HEK293 (cell line): ENCODE data around the gene TIRAP.

Source experiments
- CTCF ChIA-PET: fragments of 350-600 bp; formaldehyde crosslinking; extraction: SDS; loops from one replicate; lab custom pipeline; 2021; ENCODE audit warnings: antibody characterized with exemption; lab: Yijun Ruan, JAX
- POLR2A ChIA-PET: fragments of 300-600 bp; formaldehyde crosslinking; extraction: SDS; loops from one replicate; lab custom pipeline; 2020; ENCODE audit warnings: antibody characterized with exemption, inconsistent platforms; lab: Yijun Ruan, JAX
- H3K27ac ChIP-seq: fragments of 200-500 bp; sonication (Bioruptor generic); 2 replicates; pipeline ENCODE4 v1.5.1; 2014; ENCODE audit warnings: low read depth, low read length, control low read depth, inconsistent platforms; ENCODE audit errors: extremely low read depth
- H3K36me3 ChIP-seq, 2 experiments: fragments of 200-500 bp in 1 of 2; sonication (Bioruptor generic) in 1 of 2; 1 replicate in 1 of 2; 2 replicates in 1 of 2; pipeline ENCODE4 v1.5.1; 2014 to 2017; ENCODE audit warnings: inconsistent platforms in 2 of 2, low read length in 2 of 2; ENCODE audit not compliant: control insufficient read depth in 2 of 2, insufficient read depth in 1 of 2
- H3K4me1 ChIP-seq: fragments of 200-500 bp; sonication (Bioruptor generic); 2 replicates; pipeline ENCODE4 v1.5.1; 2014; ENCODE audit warnings: mild to moderate bottlenecking, low read length, inconsistent platforms; ENCODE audit not compliant: control insufficient read depth, insufficient read depth
- H3K4me3 ChIP-seq: 2 replicates; pipeline ENCODE4 v1.5.1; 2011; ENCODE audit warnings: low read depth, mild to moderate bottlenecking, control low read depth, low read length, moderate library complexity
- H3K9me3 ChIP-seq: fragments of 200-500 bp; sonication (Bioruptor generic); 2 replicates; pipeline ENCODE4 v1.5.1; 2014; ENCODE audit warnings: low read depth, low read length, inconsistent platforms; ENCODE audit not compliant: control insufficient read depth, insufficient read depth
- EGR2 ChIP-seq: fragments of 450-650 bp; formaldehyde crosslinking; IDR thresholded peaks from 2 replicates; pipeline ENCODE4 v1.5.1; 2016; ENCODE audit warnings: low read depth, missing biosample characterization, missing genetic modification characterization
- GLI4 ChIP-seq: fragments of 450-650 bp; formaldehyde crosslinking; IDR thresholded peaks from 2 replicates; pipeline ENCODE4 v1.5.1; 2016; ENCODE audit warnings: missing biosample characterization, missing genetic modification characterization
- GLIS1 ChIP-seq: fragments of 450-650 bp; formaldehyde crosslinking; IDR thresholded peaks from 2 replicates; pipeline ENCODE4 v1.5.1; 2016; ENCODE audit warnings: missing biosample characterization, missing genetic modification characterization
- IKZF3 ChIP-seq: fragments of 450-650 bp; IDR thresholded peaks from 2 replicates; pipeline ENCODE4 v1.5.0; 2018; ENCODE audit warnings: missing biosample characterization, mild to moderate bottlenecking, missing genetic modification characterization, moderate library complexity
- KLF10 ChIP-seq: fragments of 450-650 bp; IDR thresholded peaks from 2 replicates; pipeline ENCODE4 v1.5.1; 2018; ENCODE audit warnings: missing biosample characterization, mild to moderate bottlenecking, missing genetic modification characterization
- KLF9 ChIP-seq: fragments of 450-650 bp; formaldehyde crosslinking; IDR thresholded peaks from 2 replicates; pipeline ENCODE4 v1.5.1; 2016; ENCODE audit warnings: missing biosample characterization, missing genetic modification characterization, low read depth
- PRDM1 ChIP-seq: fragments of 450-650 bp; formaldehyde crosslinking; IDR thresholded peaks from 2 replicates; pipeline ENCODE4; 2016; ENCODE audit warnings: missing biosample characterization, missing genetic modification characterization
- PRDM4 ChIP-seq: fragments of 450-650 bp; formaldehyde crosslinking; IDR thresholded peaks from 2 replicates; pipeline ENCODE4 v1.5.1; 2017; ENCODE audit warnings: missing biosample characterization, missing genetic modification characterization
- REST ChIP-seq: fragments of 450-650 bp; formaldehyde crosslinking; IDR thresholded peaks from 2 replicates; pipeline ENCODE4 v1.5.1; 2016; ENCODE audit warnings: missing biosample characterization, missing genetic modification characterization
- ZIC2 ChIP-seq: fragments of 450-650 bp; formaldehyde crosslinking; IDR thresholded peaks from 2 replicates; pipeline ENCODE4 v1.5.1; 2016; ENCODE audit warnings: missing biosample characterization, missing genetic modification characterization
- ZNF133 ChIP-seq: fragments of 450-650 bp; formaldehyde crosslinking; IDR thresholded peaks from 2 replicates; pipeline ENCODE4 v1.5.1; 2016; ENCODE audit warnings: missing biosample characterization, missing genetic modification characterization
- ZNF350 ChIP-seq: fragments of 450-650 bp; formaldehyde crosslinking; IDR thresholded peaks from 2 replicates; pipeline ENCODE4 v1.5.0; 2017; ENCODE audit warnings: missing biosample characterization, mild to moderate bottlenecking, missing genetic modification characterization
- ZNF37A ChIP-seq: fragments of 450-650 bp; IDR thresholded peaks from 2 replicates; pipeline ENCODE4 v1.5.1; 2018; ENCODE audit warnings: missing biosample characterization, missing genetic modification characterization
- ZNF510 ChIP-seq: fragments of 450-650 bp; formaldehyde crosslinking; IDR thresholded peaks from 2 replicates; pipeline ENCODE4 v1.5.1; 2018; ENCODE audit warnings: mild to moderate bottlenecking, missing genetic modification characterization, missing biosample characterization; ENCODE audit not compliant: insufficient replicate concordance
- ZNF548 ChIP-seq: fragments of 450-650 bp; formaldehyde crosslinking; IDR thresholded peaks from 2 replicates; pipeline ENCODE4 v1.5.1; 2016; ENCODE audit warnings: missing biosample characterization, missing genetic modification characterization
- ZNF549 ChIP-seq: fragments of 450-650 bp; IDR thresholded peaks from 2 replicates; pipeline ENCODE4 v1.5.1; 2018; ENCODE audit warnings: missing biosample characterization, missing genetic modification characterization, mild to moderate bottlenecking, inconsistent platforms, moderate library complexity
- ZNF670 ChIP-seq: fragments of 450-650 bp; formaldehyde crosslinking; IDR thresholded peaks from 2 replicates; pipeline ENCODE4 v1.5.1; 2016; ENCODE audit warnings: missing biosample characterization, missing genetic modification characterization, low read depth
- ZNF830 ChIP-seq: fragments of 450-650 bp; IDR thresholded peaks from 2 replicates; pipeline ENCODE4 v1.5.0; 2018; ENCODE audit warnings: missing biosample characterization, missing genetic modification characterization, low read depth, mild to moderate bottlenecking, moderate library complexity

The TIRAP gene

GRCh38 chr11:126329644-126330211, 46.8 kb downstream of the TIRAP start:
- H3K4me3 ChIP-seq = no peak overlapping the region
- CTCF ChIA-PET = interaction anchor here (0.7 to 1.1 kb wide), 2 partner anchors 11 to 896 kb away, joined by 3 to 4 read pairs; no protein-coding TSS in a partner anchor
- POLR2A ChIA-PET = no interaction called here
- TF ChIP-seq ZNF549 (no peak), ZNF133 (tag by site-specific recombination) (no peak), IKZF3 (tag by site-specific recombination) (no peak), ZNF37A (no peak), ZNF510 (no peak), GLIS1 (tag by site-specific recombination) (no peak), ZNF670 (no peak)
- H3K27ac ChIP-seq = no peak overlapping the region
- no peaks in the 10 kb centered on the region for H3K36me3 ChIP-seq
- no peaks in the 10 kb centered on the region for H3K4me1 ChIP-seq
- H3K9me3 ChIP-seq = no peaks in the 10 kb centered on the region

GRCh38 chr11:126331286-126331685, 48.4 kb downstream of the TIRAP start:
- TF ChIP-seq EGR2 (tag by site-specific recombination) (no peak), ZNF830 (tag by site-specific recombination) (no peak), ZIC2 (tag by site-specific recombination) (no peak), KLF9 (no peak), PRDM1 (tag by site-specific recombination) (no peak)
- CTCF ChIA-PET = no interaction called here
- POLR2A ChIA-PET = no interaction called here
- Histone ChIP-seq H3K9me3 (no peaks in the 10 kb centered on the region), H3K36me3 (no peaks in the 10 kb centered on the region), H3K4me3 (no peak overlapping the region), H3K4me1 (no peaks in the 10 kb centered on the region), H3K27ac (no peak overlapping the region)

GRCh38 chr11:126332221-126332711, 49.4 kb downstream of the TIRAP start:
- no peaks in the 10 kb centered on the region for H3K36me3 ChIP-seq
- CTCF ChIA-PET = no interaction called here
- POLR2A ChIA-PET = no interaction called here

More at GRCh38 chr11:126332221-126332711, 49.4 kb downstream of the TIRAP start:
- TF ChIP-seq GLI4 (tag by site-specific recombination) (no peak), REST (tag by site-specific recombination) (no peak), ZNF548 (tag by site-specific recombination) (no peak), KLF10 (tag by site-specific recombination) (no peak), PRDM4 (no peak), ZNF350 (tag by site-specific recombination) (no peak)
- no peak overlapping the region for H3K4me3 ChIP-seq
- no peak overlapping the region for H3K27ac ChIP-seq
- no peaks in the 10 kb centered on the region for H3K9me3 ChIP-seq
- H3K4me1 ChIP-seq = no peaks in the 10 kb centered on the region
